GM18868 (cell line): ENCODE results near the gene BTAF1.

Source experiments
- ATAC-seq: cut with Tn5 transposase; IDR thresholded peaks from one replicate; pipeline ENCODE4 v1.9.1; 2021; ENCODE audit warnings: mild to moderate bottlenecking, moderate library complexity; ENCODE audit not compliant: unreplicated experiment

The BTAF1 gene

GRCh38 chr10:92042541-92042940 is 119.0 kb downstream of the BTAF1 start:
- no peak for ATAC-seq

- ATAC-seq: no peak
These were observed 122.1 kb downstream of the BTAF1 start for GRCh38 chr10:92045641-92046106.

- no peak for ATAC-seq
These were observed 123.6 kb downstream of the BTAF1 start for GRCh38 chr10:92047215-92047614.

GRCh38 chr10:92052088-92052487 is 128.5 kb downstream of the BTAF1 start:
- no peak for ATAC-seq

GRCh38 chr10:92052741-92053140 is 129.2 kb downstream of the BTAF1 start:
- no peak for ATAC-seq

GRCh38 chr10:92054807-92055206 is 131.2 kb downstream of the BTAF1 start:
- no peak for ATAC-seq

GRCh38 chr10:92062273-92062672 is 138.7 kb downstream of the BTAF1 start:
- ATAC-seq: no peak

GRCh38 chr10:92064506-92064905 is 140.9 kb downstream of the BTAF1 start:
- ATAC-seq: no peak

GRCh38 chr10:92066386-92066785 is 142.8 kb downstream of the BTAF1 start:
- no peak for ATAC-seq

GRCh38 chr10:92068900-92069299 is 145.3 kb downstream of the BTAF1 start:
- ATAC-seq: no peak

- no peak for ATAC-seq
These were observed 150.7 kb downstream of the BTAF1 start for GRCh38 chr10:92074126-92074887.

GRCh38 chr10:92075829-92076228 is 152.3 kb downstream of the BTAF1 start:
- no peak for ATAC-seq

- no peak for ATAC-seq
These were observed 153.2 kb downstream of the BTAF1 start for GRCh38 chr10:92076722-92077121.

GRCh38 chr10:92079003-92079402 is 155.4 kb downstream of the BTAF1 start:
- no peak for ATAC-seq
